ENCODE data around the gene CDH13. TPM values are rescaled to one million over a fixed set of nuclear protein-coding genes. Genes with fewer than 3 reads are reported as not detected.

CDH13 gene
- total and polyA plus RNA-seq, 9 donors = 1.9 to 34.2 (median 4.8) TPM

DNA sequence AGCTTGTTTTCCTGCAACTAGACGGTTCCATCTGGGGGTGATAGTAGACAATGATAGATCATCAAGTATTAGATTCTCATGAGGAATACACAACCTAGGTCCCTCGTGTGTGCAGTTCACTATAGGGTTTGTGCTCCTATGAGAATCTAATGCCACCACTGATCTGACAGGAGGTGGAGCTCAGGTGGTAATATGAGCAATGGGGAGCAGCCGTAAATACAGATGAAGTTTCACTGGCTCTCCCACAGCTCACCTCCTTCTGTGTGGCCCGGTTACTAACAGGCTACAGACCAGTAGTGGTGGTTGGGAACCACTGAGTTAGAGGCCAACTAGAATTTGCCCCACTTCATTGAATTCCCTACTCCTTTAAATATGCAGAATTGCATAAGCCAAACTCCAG lies 1033.5 kb downstream of the CDH13 start:
- H3K27ac ChIP-seq = no peak overlapping the region
- H3K27me3 ChIP-seq = no peaks in the 10 kb centered on the region
- WGBS, 3 donors = 66 to 87% (median 68%) methylated on average over 4 of the region's 4 CpGs
- DNase-seq = no peak
- no peaks in the 10 kb centered on the region for H3K4me1 ChIP-seq (ENCODE audit: insufficient read depth)
- H3K36me3 ChIP-seq = no peaks in the 10 kb centered on the region
- H3K4me3 ChIP-seq = no peak overlapping the region
- intact Hi-C loops (cut with DNase I) = no loop called here
- no peak for TF ChIP-seq EP300 (IDR thresholded peaks at IDR 0.05)
- TF ChIP-seq POLR2A (IDR thresholded peaks at IDR 0.05) = no peak
- TF ChIP-seq, protein P1, sequence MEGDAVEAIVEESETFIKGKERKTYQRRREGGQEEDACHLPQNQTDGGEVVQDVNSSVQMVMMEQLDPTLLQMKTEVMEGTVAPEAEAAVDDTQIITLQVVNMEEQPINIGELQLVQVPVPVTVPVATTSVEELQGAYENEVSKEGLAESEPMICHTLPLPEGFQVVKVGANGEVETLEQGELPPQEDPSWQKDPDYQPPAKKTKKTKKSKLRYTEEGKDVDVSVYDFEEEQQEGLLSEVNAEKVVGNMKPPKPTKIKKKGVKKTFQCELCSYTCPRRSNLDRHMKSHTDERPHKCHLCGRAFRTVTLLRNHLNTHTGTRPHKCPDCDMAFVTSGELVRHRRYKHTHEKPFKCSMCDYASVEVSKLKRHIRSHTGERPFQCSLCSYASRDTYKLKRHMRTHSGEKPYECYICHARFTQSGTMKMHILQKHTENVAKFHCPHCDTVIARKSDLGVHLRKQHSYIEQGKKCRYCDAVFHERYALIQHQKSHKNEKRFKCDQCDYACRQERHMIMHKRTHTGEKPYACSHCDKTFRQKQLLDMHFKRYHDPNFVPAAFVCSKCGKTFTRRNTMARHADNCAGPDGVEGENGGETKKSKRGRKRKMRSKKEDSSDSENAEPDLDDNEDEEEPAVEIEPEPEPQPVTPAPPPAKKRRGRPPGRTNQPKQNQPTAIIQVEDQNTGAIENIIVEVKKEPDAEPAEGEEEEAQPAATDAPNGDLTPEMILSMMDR (IDR thresholded peaks at IDR 0.05) = no peak
- H3K9me3 ChIP-seq = no peaks in the 10 kb centered on the region

DNA sequence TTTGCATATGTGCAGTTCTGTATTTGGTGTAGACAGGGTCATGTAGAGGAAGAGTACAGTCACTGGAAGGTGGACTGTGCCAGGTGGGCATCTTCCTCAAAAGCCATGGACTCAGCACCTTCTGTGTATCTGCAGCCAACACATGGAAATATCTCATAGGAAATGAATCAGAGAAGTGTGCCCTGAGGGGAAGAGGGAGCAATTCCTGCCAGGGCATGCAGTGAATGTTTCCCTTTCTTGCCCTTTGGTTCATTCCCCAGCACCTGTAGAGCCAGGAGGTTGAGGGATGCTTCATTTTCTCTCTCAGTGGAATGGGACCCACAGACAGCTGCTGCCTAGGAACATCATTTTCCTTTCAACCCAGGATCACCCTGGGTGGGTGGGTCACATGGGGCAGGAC lies 1034.9 kb downstream of the CDH13 start:
- no peak for DNase-seq
- no peaks in the 10 kb centered on the region for H3K9me3 ChIP-seq
- no peaks in the 10 kb centered on the region for H3K36me3 ChIP-seq
- intact Hi-C loops (cut with DNase I) = no loop called here
- H3K4me1 ChIP-seq (ENCODE audit: insufficient read depth) = no peaks in the 10 kb centered on the region
- TF ChIP-seq, protein P1 (IDR thresholded peaks at IDR 0.05) = no peak
- TF ChIP-seq EP300 (IDR thresholded peaks at IDR 0.05) (no peak), POLR2A (IDR thresholded peaks at IDR 0.05) (no peak)
- no peak overlapping the region for H3K27ac ChIP-seq
- H3K27me3 ChIP-seq = no peaks in the 10 kb centered on the region
- H3K4me3 ChIP-seq = no peak overlapping the region

DNA sequence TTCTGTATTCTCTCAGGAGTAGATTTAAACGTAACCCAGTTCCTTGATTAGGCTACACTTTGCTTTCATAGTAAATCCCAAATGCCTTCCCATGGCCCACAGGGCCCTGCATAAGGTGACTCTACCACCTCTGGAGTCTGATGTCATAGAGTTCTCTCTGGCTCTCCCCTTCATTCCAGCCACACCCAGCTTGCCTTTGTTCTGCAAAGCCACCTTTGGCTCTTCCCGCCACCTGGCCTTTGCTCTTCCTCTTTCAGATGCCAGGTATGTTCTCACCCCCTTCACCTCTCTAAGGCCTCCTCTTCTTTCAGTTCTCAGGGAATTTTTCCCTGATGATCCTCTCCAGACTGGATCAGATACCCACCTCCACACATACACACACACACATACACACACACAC lies 1039.7 kb downstream of the CDH13 start:
- Histone ChIP-seq H3K4me3 (no peak overlapping the region), H3K9me3 (no peaks in the 10 kb centered on the region), H3K4me1 (ENCODE audit: insufficient read depth) (no peaks in the 10 kb centered on the region), H3K27me3 (no peaks in the 10 kb centered on the region), H3K27ac (no peak overlapping the region), H3K36me3 (no peaks in the 10 kb centered on the region)
- 67 to 81% (median 78%) methylated on average over 2 of the region's 2 CpGs for WGBS, 3 donors
- no peak for DNase-seq
- TF ChIP-seq EP300 (IDR thresholded peaks at IDR 0.05) (no peak), POLR2A (IDR thresholded peaks at IDR 0.05) (no peak)
- TF ChIP-seq, protein P1 (IDR thresholded peaks at IDR 0.05) = no peak
- intact Hi-C loops (cut with DNase I) = no loop called here

DNA sequence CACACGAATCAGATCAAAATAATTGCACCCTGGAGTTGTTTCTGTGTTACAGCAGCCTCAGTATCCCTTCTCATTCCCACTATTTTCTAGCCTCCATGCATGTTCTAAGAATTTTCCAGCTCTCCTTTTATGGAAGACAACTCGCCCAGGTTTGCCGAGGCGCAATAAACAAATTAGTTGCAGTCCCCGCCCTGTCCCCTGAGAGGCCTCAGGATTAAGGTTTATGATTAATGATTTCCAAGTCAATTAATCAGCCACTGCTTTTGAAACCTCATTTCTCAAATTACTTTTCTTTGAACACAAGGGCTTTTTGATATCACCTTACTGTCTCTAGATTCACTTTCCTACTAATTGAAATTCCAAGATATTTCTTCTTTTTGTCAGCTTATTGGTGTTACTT lies 1042.7 kb downstream of the CDH13 start:
- DNase-seq = no peak
- no peaks in the 10 kb centered on the region for H3K27me3 ChIP-seq
- no peak overlapping the region for H3K4me3 ChIP-seq
- no peaks in the 10 kb centered on the region for H3K9me3 ChIP-seq
- TF ChIP-seq, protein P1 (IDR thresholded peaks at IDR 0.05) = no peak
- TF ChIP-seq POLR2A (IDR thresholded peaks at IDR 0.05) (no peak), EP300 (IDR thresholded peaks at IDR 0.05) (no peak)
- no peaks in the 10 kb centered on the region for H3K36me3 ChIP-seq
- H3K4me1 ChIP-seq (ENCODE audit: insufficient read depth) = no peaks in the 10 kb centered on the region
- WGBS, 3 donors = 64 to 80% (median 67%) methylated on average over 5 of the region's 5 CpGs
- intact Hi-C loops (cut with DNase I) = no loop called here
- H3K27ac ChIP-seq = no peak overlapping the region
